WERI-Rb-1 (cell line): ENCODE measurements around the gene CCNYL1.

Experiments
- DNase-seq: peaks from one replicate; pipeline ENCODE4 v3.0.0-alpha.2; 2020
- H3K27ac ChIP-seq: fragments of 250-450 bp; sonication (Bioruptor Pico); 2 replicates; pipeline ENCODE4 v1.5.1; 2020; ENCODE audit warnings: mild to moderate bottlenecking, moderate library complexity
- H3K27me3 ChIP-seq: fragments of 250-450 bp; sonication (Bioruptor Pico); 2 replicates; pipeline ENCODE4 v1.5.1; 2021; ENCODE audit warnings: mild to moderate bottlenecking, low read depth, moderate library complexity; ENCODE audit not compliant: insufficient read depth, severe bottlenecking
- H3K36me3 ChIP-seq: fragments of 250-450 bp; sonication (Bioruptor Pico); 2 replicates; pipeline ENCODE4 v1.5.1; 2020; ENCODE audit warnings: mild to moderate bottlenecking, moderate library complexity
- H3K4me3 ChIP-seq: 2 replicates; pipeline ENCODE4 v1.5.1; 2011; ENCODE audit warnings: low read depth, mild to moderate bottlenecking, control low read depth, low read length
- H3K9me3 ChIP-seq: fragments of 250-450 bp; sonication (Bioruptor Pico); 2 replicates; pipeline ENCODE4 v1.5.1; 2021; ENCODE audit warnings: mild to moderate bottlenecking, moderate library complexity; ENCODE audit not compliant: severe bottlenecking
- CTCF ChIP-seq: IDR thresholded peaks from 2 replicates; pipeline ENCODE4 v1.5.1; 2011; ENCODE audit warnings: low read depth, mild to moderate bottlenecking, control low read depth, inconsistent platforms, low read length

Gene CCNYL1

GRCh38 chr2:207704671-207705070, 6.8 kb upstream of the CCNYL1 start:
- Histone ChIP-seq H3K4me3 (no peak overlapping the region), H3K27me3 (no peaks in the 10 kb centered on the region), H3K9me3 (no peaks in the 10 kb centered on the region), H3K36me3 (no peaks in the 10 kb centered on the region), H3K27ac (no peak overlapping the region)
- TF ChIP-seq CTCF: no peak
- DNase-seq: no peak

DNA sequence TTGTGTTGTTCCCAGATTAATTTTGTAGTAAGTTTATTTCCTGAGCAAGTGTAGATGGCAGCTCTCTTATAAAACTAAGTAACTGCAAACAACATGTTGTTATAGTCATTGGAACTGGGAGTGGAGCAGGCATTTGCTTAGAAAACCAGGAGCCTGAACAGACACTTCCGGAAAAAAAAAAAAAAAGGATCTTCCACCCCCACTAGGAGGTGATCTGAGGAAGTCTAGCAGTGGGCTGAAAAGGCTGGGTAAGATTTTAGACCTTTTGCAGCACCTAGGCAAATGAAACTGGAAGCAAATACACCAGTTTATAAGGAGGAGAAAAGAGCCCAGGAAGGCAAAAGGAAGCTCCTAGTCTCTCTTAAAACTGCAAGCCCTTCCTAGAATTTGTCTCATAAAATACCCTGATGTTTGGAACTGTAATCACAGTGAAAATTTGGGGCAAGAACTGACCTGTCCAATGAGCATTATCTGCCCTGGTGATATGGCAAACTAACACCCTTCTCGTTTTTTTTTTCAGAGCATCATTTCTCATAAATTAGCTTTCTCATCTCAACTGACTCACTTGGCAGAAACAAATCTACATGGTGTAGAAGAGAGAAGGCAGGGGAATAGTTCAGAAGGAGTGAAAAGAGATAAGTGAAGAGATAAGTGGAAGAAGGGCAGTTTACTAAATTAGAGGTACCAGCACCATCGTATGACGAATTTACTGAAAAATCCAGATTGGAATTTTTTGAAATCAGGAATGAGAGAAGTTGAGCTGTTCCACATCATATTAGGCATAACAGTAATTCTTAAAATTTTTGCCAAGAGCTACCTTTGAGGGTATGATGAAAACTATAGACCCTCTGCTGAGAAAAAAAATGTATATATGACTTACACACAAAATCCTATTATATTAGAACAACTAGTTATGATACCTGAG, 4.2 kb upstream of the CCNYL1 start:
- Histone ChIP-seq H3K27me3 (no peaks in the 10 kb centered on the region), H3K9me3 (no peaks in the 10 kb centered on the region), H3K27ac (no peak overlapping the region), H3K4me3 (no peak overlapping the region), H3K36me3 (no peaks in the 10 kb centered on the region)
- no peak for DNase-seq
- TF ChIP-seq CTCF: no peak

GRCh38 chr2:207711750-207712530, 500 bp downstream of the CCNYL1 start:
- no peaks in the 10 kb centered on the region for H3K36me3 ChIP-seq
- peak overlapping the region; percentile 62 for H3K4me3 ChIP-seq
- no peak for TF ChIP-seq CTCF
- no peaks in the 10 kb centered on the region for H3K9me3 ChIP-seq
- H3K27ac ChIP-seq: peak overlapping the region; percentile 78
- peak; percentile 34 for DNase-seq
- H3K27me3 ChIP-seq: no peaks in the 10 kb centered on the region

DNA sequence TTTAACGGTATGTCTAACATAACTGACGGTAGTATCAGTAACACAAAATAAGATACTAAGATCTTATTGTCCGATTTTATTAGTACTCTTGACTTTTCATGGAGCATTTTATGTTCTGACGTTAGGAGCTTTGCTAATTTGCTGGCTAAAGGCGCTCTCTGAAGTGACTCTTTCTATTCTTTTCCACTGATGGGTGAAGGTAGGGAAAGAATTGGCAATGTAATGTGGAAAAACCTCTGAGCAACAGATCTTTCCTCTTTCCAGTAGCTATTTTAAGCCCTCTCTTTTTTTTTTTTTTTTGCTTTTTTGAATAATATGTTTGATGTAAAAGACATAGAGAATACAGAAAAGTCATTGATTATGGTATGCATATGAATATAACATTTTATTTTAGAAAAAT, 4.6 kb downstream of the CCNYL1 start:
- no peak for DNase-seq
- H3K27me3 ChIP-seq: no peaks in the 10 kb centered on the region
- no peaks in the 10 kb centered on the region for H3K36me3 ChIP-seq
- no peak overlapping the region for H3K27ac ChIP-seq
- TF ChIP-seq CTCF: no peak
- H3K4me3 ChIP-seq: no peak overlapping the region
- H3K9me3 ChIP-seq: no peaks in the 10 kb centered on the region

DNA sequence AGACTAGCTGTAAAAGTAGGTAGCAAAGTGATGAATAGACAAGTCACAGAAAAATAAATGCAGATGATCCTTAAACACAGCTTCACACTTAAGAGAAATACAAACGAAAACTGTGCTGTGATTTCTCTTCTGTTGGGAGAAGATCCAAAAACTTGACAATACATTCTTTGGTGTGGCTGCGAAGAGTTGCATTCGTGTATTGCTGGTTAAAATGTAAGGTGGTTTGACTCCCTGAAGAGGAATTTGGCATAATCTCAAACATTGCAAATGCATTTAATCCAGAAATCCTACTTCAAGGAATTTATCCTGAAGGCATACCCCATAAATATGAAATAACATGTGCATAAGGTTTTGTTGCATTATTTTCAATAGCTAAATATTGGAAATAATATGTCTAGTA, 7.1 kb downstream of the CCNYL1 start:
- DNase-seq: no peak
- H3K27ac ChIP-seq: no peak overlapping the region
- H3K4me3 ChIP-seq: no peak overlapping the region
- H3K27me3 ChIP-seq: no peaks in the 10 kb centered on the region
- no peaks in the 10 kb centered on the region for H3K9me3 ChIP-seq
- no peaks in the 10 kb centered on the region for H3K36me3 ChIP-seq
- no peak for TF ChIP-seq CTCF
